Hematopoietic multipotent progenitor cell treated with erythropoietin and hydrocortisone succinate and interleukin-3 and kit ligand, for 6 days (in vitro differentiated cells): ENCODE measurements around the gene PTTG1IP.
A peak's percentile ranks its signal among the peaks of the same experiment; 100 is the strongest.

Experiments used
- DNase-seq: peaks from one replicate; pipeline ENCODE4 v3.0.0-alpha.2; 2015

The PTTG1IP gene

GRCh38 chr21:44894687-44895302 lies 21.3 kb upstream of the PTTG1IP start:
- DNase-seq: no peak

GRCh38 chr21:44893948-44894656 lies 20.6 kb upstream of the PTTG1IP start:
- DNase-seq: no peak

GRCh38 chr21:44893278-44893556 lies 19.7 kb upstream of the PTTG1IP start:
- DNase-seq: no peak

- peak; percentile 85 for DNase-seq
Measured at GRCh38 chr21:44892536-44893277, 19.2 kb upstream of the PTTG1IP start.

GRCh38 chr21:44892095-44892494 lies 18.6 kb upstream of the PTTG1IP start:
- DNase-seq: no peak

- DNase-seq: no peak
Measured at GRCh38 chr21:44891631-44892031, 18.1 kb upstream of the PTTG1IP start.

- DNase-seq: no peak
Measured at GRCh38 chr21:44890961-44891541, 17.6 kb upstream of the PTTG1IP start.

GRCh38 chr21:44890338-44890931 lies 16.9 kb upstream of the PTTG1IP start:
- DNase-seq: no peak

- DNase-seq: no peak
Measured at GRCh38 chr21:44889625-44890337, 16.3 kb upstream of the PTTG1IP start.

- DNase-seq: no peak
Measured at GRCh38 chr21:44888581-44889550, 15.4 kb upstream of the PTTG1IP start.

- no peak for DNase-seq
Measured at GRCh38 chr21:44887807-44888580, 14.5 kb upstream of the PTTG1IP start.

GRCh38 chr21:44887126-44887806 lies 13.8 kb upstream of the PTTG1IP start:
- no peak for DNase-seq

- no peak for DNase-seq
Measured at GRCh38 chr21:44886113-44887075, 12.9 kb upstream of the PTTG1IP start.

GRCh38 chr21:44885615-44886014 lies 12.1 kb upstream of the PTTG1IP start:
- DNase-seq: no peak

GRCh38 chr21:44884097-44884496 lies 10.6 kb upstream of the PTTG1IP start:
- DNase-seq: no peak

GRCh38 chr21:44883250-44883649 lies 9.8 kb upstream of the PTTG1IP start:
- DNase-seq: no peak

- no peak for DNase-seq
Measured at GRCh38 chr21:44881198-44881872, 7.8 kb upstream of the PTTG1IP start.
